ENCODE measurements around the gene CCDC88B.
"Not testable (repeated sequence)": the region's sequence is repeated elsewhere in the genome, so short reads cannot be mapped to it uniquely, and the experiment has no call there.

Gene CCDC88B

DNA sequence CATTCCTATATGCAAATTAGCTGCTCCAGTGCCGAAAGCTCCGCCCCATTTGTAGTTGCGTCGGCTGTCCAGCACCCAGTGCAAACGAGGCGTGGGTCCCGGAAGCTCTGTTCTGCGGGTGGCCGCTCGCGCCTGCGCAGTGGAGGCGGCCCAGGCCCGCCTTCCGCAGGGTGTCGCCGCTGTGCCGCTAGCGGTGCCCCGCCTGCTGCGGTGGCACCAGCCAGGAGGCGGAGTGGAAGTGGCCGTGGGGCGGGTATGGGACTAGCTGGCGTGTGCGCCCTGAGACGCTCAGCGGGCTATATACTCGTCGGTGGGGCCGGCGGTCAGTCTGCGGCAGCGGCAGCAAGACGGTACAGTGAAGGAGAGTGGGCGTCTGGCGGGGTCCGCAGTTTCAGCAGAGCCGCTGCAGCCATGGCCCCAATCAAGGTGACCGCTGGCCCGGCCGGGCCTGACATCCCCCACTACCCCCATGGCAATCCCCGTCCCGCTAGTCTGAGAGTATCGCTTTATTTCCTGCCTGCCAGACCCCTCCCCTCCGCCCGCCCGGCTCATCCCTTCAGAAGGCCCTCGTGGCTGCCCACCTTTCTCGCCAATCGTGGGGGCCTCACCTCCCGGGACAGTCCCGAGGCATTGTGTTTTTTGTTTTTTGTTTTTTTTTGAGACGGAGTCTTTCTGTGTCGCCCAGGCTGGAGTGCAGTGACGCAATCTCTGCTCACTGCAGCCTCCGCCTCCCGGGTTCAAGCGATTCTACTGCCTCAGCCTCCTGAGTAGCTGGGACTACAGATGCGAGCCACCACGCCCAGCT lies 21.8 kb upstream of the CCDC88B start, which contains the start of gene PRDX5:
PRDX5 (plus strand) TSS at position 161 of the 805 bp plus-strand sequence; CDS start at position 256, 95 bp downstream.
- peak within 1 kb of the TSS; percentile 98 for H3K27ac ChIP-seq (ENCODE audit: low read length)
- H3K27me3 ChIP-seq (ENCODE audit: low read depth, low read length), result no peaks in the 10 kb centered on the region
- H3K9me3 ChIP-seq (ENCODE audit: control insufficient read depth in 1 of 2, low read length in 2 of 2), result no peaks in the 10 kb centered on the region
- peaks cover 0 to 21% of the 10 kb centered on the region in 2 donors for H3K4me1 ChIP-seq (ENCODE audit: control insufficient read depth in 1 of 2, insufficient read depth in 2 of 2, low read length in 2 of 2)
- H3K4me3 ChIP-seq (ENCODE audit: low read depth in 1 of 2, low read length in 2 of 2), result peak within 1 kb of the TSS; percentile 84 to 93
- H3K36me3 ChIP-seq (ENCODE audit: control insufficient read depth in 1 of 2, insufficient read depth in 2 of 2, low read length in 2 of 2), result peaks cover 9 to 48% of the 10 kb centered on the region in 2 donors

GRCh38 chr11:64318766-64319761 lies 20.9 kb upstream of the CCDC88B start:
- H3K4me3 ChIP-seq (ENCODE audit: low read depth in 1 of 2, low read length in 2 of 2), result peak overlapping the region; percentile 84 to 93
- no peaks in the 10 kb centered on the region for H3K27me3 ChIP-seq (ENCODE audit: low read depth, low read length)
- peak overlapping the region; percentile 98 for H3K27ac ChIP-seq (ENCODE audit: low read length)
- H3K9me3 ChIP-seq (ENCODE audit: control insufficient read depth in 1 of 2, low read length in 2 of 2), result no peaks in the 10 kb centered on the region
- peaks cover 0 to 21% of the 10 kb centered on the region in 2 donors for H3K4me1 ChIP-seq (ENCODE audit: control insufficient read depth in 1 of 2, insufficient read depth in 2 of 2, low read length in 2 of 2)
- H3K36me3 ChIP-seq (ENCODE audit: control insufficient read depth in 1 of 2, insufficient read depth in 2 of 2, low read length in 2 of 2), result peaks cover 9 to 47% of the 10 kb centered on the region in 2 donors

DNA sequence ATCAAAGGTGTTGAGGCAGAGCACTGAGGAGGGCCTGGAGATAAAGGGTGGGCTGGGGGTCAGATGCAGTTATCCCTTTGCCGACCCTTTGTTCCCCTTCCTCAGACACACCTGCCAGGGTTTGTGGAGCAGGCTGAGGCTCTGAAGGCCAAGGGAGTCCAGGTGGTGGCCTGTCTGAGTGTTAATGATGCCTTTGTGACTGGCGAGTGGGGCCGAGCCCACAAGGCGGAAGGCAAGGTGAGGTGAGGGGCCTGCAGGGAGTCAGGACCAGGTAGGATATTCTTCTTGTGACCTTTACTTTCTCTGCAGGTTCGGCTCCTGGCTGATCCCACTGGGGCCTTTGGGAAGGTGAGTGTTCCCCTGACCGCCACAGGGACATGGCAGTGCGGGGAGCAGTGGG lies 19.4 kb upstream of the CCDC88B start:
- Histone ChIP-seq H3K36me3 (ENCODE audit: control insufficient read depth in 1 of 2, insufficient read depth in 2 of 2, low read length in 2 of 2) (peaks cover 4 to 33% of the 10 kb centered on the region in 2 donors), H3K4me3 (ENCODE audit: low read depth in 1 of 2, low read length in 2 of 2) (no peak overlapping the region), H3K27me3 (ENCODE audit: low read depth, low read length) (no peaks in the 10 kb centered on the region), H3K4me1 (ENCODE audit: control insufficient read depth in 1 of 2, insufficient read depth in 2 of 2, low read length in 2 of 2) (peaks cover 0 to 21% of the 10 kb centered on the region in 2 donors), H3K9me3 (ENCODE audit: control insufficient read depth in 1 of 2, low read length in 2 of 2) (no peaks in the 10 kb centered on the region), H3K27ac (ENCODE audit: low read length) (no peak overlapping the region)

DNA sequence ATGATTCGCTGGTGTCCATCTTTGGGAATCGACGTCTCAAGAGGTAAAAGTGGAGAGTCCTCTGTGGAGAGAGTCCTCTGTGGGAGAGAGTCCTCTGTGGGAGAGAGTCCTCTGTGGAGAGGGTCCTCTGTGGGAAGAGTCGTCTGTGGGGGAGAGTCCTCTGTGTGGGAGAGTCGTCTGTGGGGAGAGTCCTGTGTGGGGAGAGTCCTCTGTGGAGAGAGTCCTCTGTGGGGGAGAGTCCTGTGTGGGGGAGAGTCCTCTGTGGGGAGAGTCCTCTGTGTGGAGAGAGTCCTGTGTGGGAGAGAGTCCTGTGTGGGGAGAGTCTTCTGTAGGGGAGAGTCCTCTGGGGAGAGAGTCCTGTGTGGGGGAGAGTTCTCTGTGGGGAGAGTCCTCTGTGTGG lies 19.0 kb upstream of the CCDC88B start:
- peak overlapping the region; percentile 58 for H3K27ac ChIP-seq (ENCODE audit: low read length)
- H3K36me3 ChIP-seq (ENCODE audit: control insufficient read depth in 1 of 2, insufficient read depth in 2 of 2, low read length in 2 of 2), result peaks cover 4 to 28% of the 10 kb centered on the region in 2 donors
- H3K4me1 ChIP-seq (ENCODE audit: control insufficient read depth in 1 of 2, insufficient read depth in 2 of 2, low read length in 2 of 2), result peaks cover 0 to 21% of the 10 kb centered on the region in 2 donors

GRCh38 chr11:64321533-64321932 lies 18.5 kb upstream of the CCDC88B start:
- Histone ChIP-seq H3K9me3 (ENCODE audit: control insufficient read depth in 1 of 2, low read length in 2 of 2) (no peaks in the 10 kb centered on the region), H3K36me3 (ENCODE audit: control insufficient read depth in 1 of 2, insufficient read depth in 2 of 2, low read length in 2 of 2) (peaks cover 4 to 27% of the 10 kb centered on the region in 2 donors), H3K4me1 (ENCODE audit: control insufficient read depth in 1 of 2, insufficient read depth in 2 of 2, low read length in 2 of 2) (peaks cover 0 to 16% of the 10 kb centered on the region in 2 donors), H3K27me3 (ENCODE audit: low read depth, low read length) (no peaks in the 10 kb centered on the region), H3K27ac (ENCODE audit: low read length) (peak overlapping the region; percentile 58), H3K4me3 (ENCODE audit: low read depth in 1 of 2, low read length in 2 of 2) (no peak overlapping the region)

More for the DNA sequence above, 19.0 kb upstream of the CCDC88B start:
- Histone ChIP-seq H3K4me3 (ENCODE audit: low read depth in 1 of 2, low read length in 2 of 2) (no peak overlapping the region), H3K27me3 (ENCODE audit: low read depth, low read length) (no peaks in the 10 kb centered on the region), H3K9me3 (ENCODE audit: control insufficient read depth in 1 of 2, low read length in 2 of 2) (no peaks in the 10 kb centered on the region)

DNA sequence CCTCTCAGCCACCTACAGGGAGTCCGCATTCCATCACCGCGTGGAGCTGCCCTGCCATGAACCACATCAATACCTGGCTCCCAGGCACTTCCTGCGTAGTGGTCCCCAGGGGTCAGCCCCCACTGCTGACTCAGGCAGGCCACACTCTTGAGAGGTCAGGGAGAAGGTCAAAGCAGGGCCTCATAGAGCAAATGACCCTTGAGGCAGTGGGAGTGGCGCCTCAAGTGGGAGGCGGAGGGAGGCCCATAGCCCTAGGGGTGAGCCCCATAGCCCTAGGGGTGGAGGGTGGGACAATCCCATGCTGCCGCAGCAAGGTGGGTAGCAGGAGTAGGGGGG lies 17.1 kb upstream of the CCDC88B start:
- H3K27ac ChIP-seq (ENCODE audit: low read length), result no peak overlapping the region

DNA sequence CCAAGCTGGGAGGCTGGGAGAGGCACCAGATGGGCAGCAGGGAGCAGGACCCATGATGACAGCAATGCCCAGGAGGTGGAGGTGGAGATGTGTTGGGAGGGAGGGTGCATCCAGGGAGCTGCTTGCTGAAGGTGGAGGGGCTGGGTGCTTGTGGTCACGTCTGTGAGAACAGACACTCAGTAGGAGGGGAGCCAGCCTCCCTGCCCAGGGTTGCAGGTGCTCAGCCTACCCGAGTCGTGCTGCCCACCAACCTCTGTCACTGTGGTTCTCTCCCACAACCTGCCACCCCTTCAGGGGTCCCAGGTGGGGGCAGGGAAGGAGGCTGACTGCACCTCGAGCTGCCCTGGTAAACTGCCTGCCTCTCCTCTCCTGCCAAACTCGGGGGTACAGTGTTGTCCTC lies 16.6 kb upstream of the CCDC88B start:
- H3K27ac ChIP-seq (ENCODE audit: low read length), result no peak overlapping the region
- no peak overlapping the region for H3K4me3 ChIP-seq (ENCODE audit: low read depth in 1 of 2, low read length in 2 of 2)

More for the DNA sequence above, 17.1 kb upstream of the CCDC88B start:
- Histone ChIP-seq H3K27me3 (ENCODE audit: low read depth, low read length) (no peaks in the 10 kb centered on the region), H3K4me3 (ENCODE audit: low read depth in 1 of 2, low read length in 2 of 2) (no peak overlapping the region), H3K4me1 (ENCODE audit: control insufficient read depth in 1 of 2, insufficient read depth in 2 of 2, low read length in 2 of 2) (peaks cover 0 to 10% of the 10 kb centered on the region in 2 donors), H3K36me3 (ENCODE audit: control insufficient read depth in 1 of 2, insufficient read depth in 2 of 2, low read length in 2 of 2) (peaks cover 4 to 22% of the 10 kb centered on the region in 2 donors), H3K9me3 (ENCODE audit: control insufficient read depth in 1 of 2, low read length in 2 of 2) (no peaks in the 10 kb centered on the region)

GRCh38 chr11:64323984-64324383 lies 16.0 kb upstream of the CCDC88B start:
- not testable (repeated sequence) for H3K4me3 ChIP-seq (ENCODE audit: low read depth in 1 of 2, low read length in 2 of 2); H3K27ac ChIP-seq (ENCODE audit: low read length); H3K27me3 ChIP-seq (ENCODE audit: low read depth, low read length); H3K9me3 ChIP-seq (ENCODE audit: control insufficient read depth in 1 of 2, low read length in 2 of 2); H3K4me1 ChIP-seq (ENCODE audit: control insufficient read depth in 1 of 2, insufficient read depth in 2 of 2, low read length in 2 of 2)
- peaks cover 4 to 22% of the 10 kb centered on the region in 2 donors for H3K36me3 ChIP-seq (ENCODE audit: control insufficient read depth in 1 of 2, insufficient read depth in 2 of 2, low read length in 2 of 2)

More for the DNA sequence above, 16.6 kb upstream of the CCDC88B start:
- no peaks in the 10 kb centered on the region for H3K27me3 ChIP-seq (ENCODE audit: low read depth, low read length)
- H3K36me3 ChIP-seq (ENCODE audit: control insufficient read depth in 1 of 2, insufficient read depth in 2 of 2, low read length in 2 of 2), result peaks cover 4 to 22% of the 10 kb centered on the region in 2 donors
- no peaks in the 10 kb centered on the region for H3K9me3 ChIP-seq (ENCODE audit: control insufficient read depth in 1 of 2, low read length in 2 of 2)
- H3K4me1 ChIP-seq (ENCODE audit: control insufficient read depth in 1 of 2, insufficient read depth in 2 of 2, low read length in 2 of 2), result peaks cover 0 to 10% of the 10 kb centered on the region in 2 donors

- H3K4me1 ChIP-seq (ENCODE audit: control insufficient read depth in 1 of 2, insufficient read depth in 2 of 2, low read length in 2 of 2), result no peaks in the 10 kb centered on the region
- no peak overlapping the region for H3K4me3 ChIP-seq (ENCODE audit: low read depth in 1 of 2, low read length in 2 of 2)
- no peaks in the 10 kb centered on the region for H3K27me3 ChIP-seq (ENCODE audit: low read depth, low read length)
- H3K27ac ChIP-seq (ENCODE audit: low read length), result no peak overlapping the region
- peaks cover 4 to 22% of the 10 kb centered on the region in 2 donors for H3K36me3 ChIP-seq (ENCODE audit: control insufficient read depth in 1 of 2, insufficient read depth in 2 of 2, low read length in 2 of 2)
- H3K9me3 ChIP-seq (ENCODE audit: control insufficient read depth in 1 of 2, low read length in 2 of 2), result no peaks in the 10 kb centered on the region
Measured at GRCh38 chr11:64324692-64325469, 15.1 kb upstream of the CCDC88B start.

DNA sequence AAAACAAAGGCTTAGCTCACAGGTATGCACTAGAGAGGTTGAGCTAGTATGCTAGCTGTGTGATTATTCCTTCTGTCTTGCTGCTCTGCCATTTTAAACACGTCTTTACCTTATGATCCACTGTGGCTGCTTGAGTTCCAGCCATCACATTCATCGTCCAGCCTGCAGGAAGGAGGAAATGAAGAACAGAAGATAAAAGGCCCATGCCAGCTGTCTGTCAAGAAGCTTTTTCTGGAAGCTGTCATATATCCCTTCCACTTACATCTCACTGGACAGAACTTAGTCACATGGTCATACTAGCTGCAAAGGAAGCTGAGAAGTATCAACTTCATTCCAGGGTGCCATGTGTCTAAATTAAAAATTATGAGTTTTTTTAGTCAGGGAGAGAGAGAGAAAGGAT lies 12.6 kb upstream of the CCDC88B start:
- peaks cover 1 to 9% of the 10 kb centered on the region in 2 donors for H3K36me3 ChIP-seq (ENCODE audit: control insufficient read depth in 1 of 2, insufficient read depth in 2 of 2, low read length in 2 of 2)
- no peak overlapping the region for H3K27ac ChIP-seq (ENCODE audit: low read length)
- H3K4me1 ChIP-seq (ENCODE audit: control insufficient read depth in 1 of 2, insufficient read depth in 2 of 2, low read length in 2 of 2), result peaks cover 0 to 8% of the 10 kb centered on the region in 2 donors

More for the DNA sequence above, 12.6 kb upstream of the CCDC88B start:
- H3K27me3 ChIP-seq (ENCODE audit: low read depth, low read length), result no peaks in the 10 kb centered on the region
- H3K4me3 ChIP-seq (ENCODE audit: low read depth in 1 of 2, low read length in 2 of 2), result no peak overlapping the region
- no peaks in the 10 kb centered on the region for H3K9me3 ChIP-seq (ENCODE audit: control insufficient read depth in 1 of 2, low read length in 2 of 2)
